Forelimb muscle (tissue), 1 donor: ENCODE data around the gene ABHD11. TPM values are rescaled to one million over a fixed set of nuclear protein-coding genes. Genes with fewer than 3 reads are reported as not detected.
"Not testable (repeated sequence)": the region's sequence is repeated elsewhere in the genome, so short reads cannot be mapped to it uniquely, and the experiment has no call there.

ENCODE experiments used
- DNase-seq: peaks from one replicate; pipeline ENCODE4 v3.0.0-alpha.2; 2013; ENCODE audit warnings: low read depth
- polyA plus RNA-seq: library from polyadenylated mRNA; unstranded; fragments of 120-200 nt; gene quantifications from one replicate; pipeline ENCODE4 v1.2.1, GENCODE V29; 2013; ENCODE audit not compliant: insufficient read length

Gene ABHD11
- polyA plus RNA-seq, 1 donor, result 10.7 TPM

DNA sequence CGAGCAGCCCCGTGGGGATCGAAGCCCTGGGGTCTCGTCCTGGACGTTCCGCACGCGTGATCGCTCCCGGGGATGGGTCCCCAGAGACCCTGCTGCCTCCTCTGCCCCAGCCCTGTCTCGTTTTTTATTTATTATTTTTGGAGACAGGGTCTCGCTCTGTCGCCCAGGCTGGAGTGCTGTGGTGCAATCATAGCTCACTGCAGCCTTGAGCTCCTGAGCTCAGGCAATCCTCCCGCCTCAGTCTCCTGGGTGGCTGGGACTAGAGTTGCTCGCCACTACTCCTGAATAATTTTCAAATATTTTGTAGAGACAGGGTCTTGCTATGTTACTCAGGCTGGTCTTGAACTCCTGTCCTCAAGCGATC, 18.8 kb downstream of the ABHD11 start:
- DNase-seq, result no peak

DNA sequence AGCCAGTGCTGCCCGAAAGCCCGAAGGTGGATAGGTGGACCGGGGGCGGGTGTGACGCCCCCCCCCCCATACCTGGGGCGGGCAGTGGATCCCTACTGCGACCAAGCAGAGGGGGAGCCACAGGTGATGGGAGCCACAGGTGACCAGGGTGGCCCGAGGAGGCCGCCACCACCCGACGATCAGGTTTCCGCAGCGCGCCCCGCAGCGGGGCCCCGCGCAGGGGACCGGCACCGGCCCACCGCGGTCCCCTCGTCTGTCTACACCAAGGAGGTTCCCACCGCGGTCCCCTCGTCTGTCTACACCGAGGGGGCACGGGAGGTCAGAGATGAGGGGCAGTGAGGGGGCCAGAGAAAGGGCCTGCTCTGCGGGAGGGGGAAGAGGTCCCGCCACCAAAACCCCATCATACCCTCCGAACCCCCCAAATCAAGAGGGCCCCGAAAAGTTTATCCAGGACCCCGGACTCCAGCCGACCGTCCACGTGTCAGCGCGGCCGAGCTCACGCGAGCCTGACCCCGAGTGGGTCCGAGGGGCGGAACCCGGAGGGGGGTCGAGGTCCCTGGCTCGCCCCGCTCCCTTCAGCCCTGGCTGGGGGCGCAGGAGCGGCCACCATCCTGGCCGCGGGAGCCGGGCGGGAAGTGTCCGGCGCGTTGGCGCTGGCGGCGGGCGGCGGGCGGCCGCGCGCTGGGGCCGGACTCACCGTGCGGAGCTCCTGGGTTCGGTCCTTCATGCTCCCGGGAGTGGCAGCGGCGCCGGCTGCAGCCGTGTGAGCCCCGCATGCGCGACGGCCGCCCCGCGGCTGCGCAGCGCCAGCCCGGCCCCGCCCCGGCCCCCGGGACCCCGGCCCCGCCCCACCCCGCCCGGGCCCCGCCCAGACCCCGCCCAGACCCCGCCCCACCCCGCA, 19.4 kb downstream of the ABHD11 start, which contains the start of gene STX1A:
Gene STX1A, minus strand, starts transcription at position 765 of the 901 bp plus-strand sequence. Its CDS starts 38 bp downstream, at position 727.
- DNase-seq, result no peak

DNA sequence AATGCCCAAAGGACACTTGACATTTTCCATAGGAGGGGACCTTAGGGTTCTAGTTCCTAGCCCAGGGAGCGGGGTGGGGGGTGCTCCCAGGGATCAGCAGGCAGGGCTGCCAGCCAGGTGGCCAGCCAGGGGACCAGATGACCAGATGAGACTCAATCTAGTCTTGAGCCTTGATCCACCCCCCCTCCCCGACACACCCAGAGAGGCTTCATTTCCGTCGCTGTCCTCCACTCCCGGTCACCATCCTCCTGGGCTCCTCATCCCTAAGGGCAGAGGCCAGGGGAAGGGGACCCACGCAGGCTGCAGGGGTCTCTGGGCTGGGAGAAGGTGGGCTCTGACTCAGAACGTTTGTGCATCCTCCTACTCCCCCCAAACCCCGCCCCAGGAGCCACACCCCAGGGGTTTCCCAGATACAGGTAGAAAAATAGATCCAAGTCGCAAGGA, 20.1 kb downstream of the ABHD11 start:
- DNase-seq, result no peak

- DNase-seq, result no peak
These were observed 20.6 kb downstream of the ABHD11 start for GRCh38 chr7:73717991-73718405.

DNA sequence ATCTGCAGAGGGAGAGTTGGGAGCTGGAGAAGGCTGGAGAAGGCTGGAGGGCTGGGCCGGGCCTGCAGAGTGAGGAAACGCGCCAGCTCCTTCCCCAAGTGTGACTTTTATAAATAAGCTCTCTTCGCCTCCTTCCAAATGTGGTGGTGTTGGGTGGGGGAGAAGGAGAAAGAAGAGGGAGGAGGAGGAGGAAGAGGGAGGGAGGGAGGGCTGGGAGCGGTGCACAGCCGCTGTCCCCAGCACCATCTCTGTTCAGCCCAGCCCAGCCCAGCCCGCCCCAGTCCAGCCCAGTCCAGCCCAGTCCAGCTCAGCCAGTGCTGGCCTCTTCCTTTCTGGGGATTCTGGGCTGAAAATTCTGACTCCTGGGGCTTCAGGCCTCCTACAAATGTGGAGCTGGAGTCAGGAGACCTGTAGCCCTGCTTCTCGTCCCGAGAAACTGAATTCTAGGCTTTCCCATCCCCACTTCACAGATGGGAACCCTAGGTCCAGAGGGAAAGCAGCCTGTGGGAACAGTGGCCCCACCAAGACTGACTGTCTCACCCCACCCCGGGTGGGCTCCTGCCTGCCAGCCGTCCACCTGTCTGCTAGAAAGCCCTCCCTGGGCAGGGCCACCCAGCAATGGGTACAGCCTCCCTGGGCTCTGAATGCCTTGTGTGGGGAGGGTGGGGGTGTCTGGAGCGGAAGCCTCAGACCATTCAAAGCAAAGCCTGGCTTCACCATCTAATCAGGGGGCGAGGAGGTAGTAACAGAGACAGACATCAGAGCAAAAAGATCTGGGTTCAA, 21.4 kb downstream of the ABHD11 start:
- no peak for DNase-seq

- no peak for DNase-seq
These were observed 22.2 kb downstream of the ABHD11 start for GRCh38 chr7:73716318-73716890.

DNA sequence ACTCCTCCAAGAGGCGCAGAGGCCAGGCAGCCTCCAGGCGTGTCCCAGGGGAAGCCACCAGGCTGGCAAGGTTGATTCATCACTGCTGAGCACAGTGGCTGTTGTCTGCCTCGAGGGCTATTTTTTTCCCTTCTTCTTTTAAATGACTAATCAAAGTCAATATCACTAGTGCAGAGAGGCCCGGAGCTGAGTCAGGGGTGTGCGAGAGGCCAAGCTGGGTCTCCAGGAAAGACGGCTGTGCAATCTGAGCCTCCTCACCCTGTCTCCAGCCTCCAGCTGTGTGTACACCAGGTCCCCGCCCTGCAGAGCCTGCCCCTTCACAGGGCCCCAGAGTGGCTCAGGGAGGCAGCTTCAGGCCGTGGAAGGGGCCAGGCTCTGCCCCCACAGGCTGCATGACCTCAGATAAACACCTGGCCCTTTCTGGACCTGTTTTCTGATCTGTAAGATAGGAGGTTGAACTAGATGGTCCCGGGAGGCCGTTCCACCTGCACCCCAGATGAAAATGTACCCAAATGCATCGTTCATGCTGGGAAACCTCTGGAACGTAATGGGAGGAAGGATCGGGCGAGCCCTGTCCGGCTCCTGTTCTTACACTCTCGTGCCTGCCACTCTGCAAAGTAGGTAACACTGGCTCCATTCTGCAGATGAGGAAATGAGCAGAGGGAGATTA, 22.8 kb downstream of the ABHD11 start:
- DNase-seq, result no peak

GRCh38 chr7:73713319-73713718, 25.3 kb downstream of the ABHD11 start:
- not testable (repeated sequence) for DNase-seq

GRCh38 chr7:73712773-73713172, 25.8 kb downstream of the ABHD11 start:
- DNase-seq, result no peak

GRCh38 chr7:73708961-73709549, 29.5 kb downstream of the ABHD11 start:
- no peak for DNase-seq

DNA sequence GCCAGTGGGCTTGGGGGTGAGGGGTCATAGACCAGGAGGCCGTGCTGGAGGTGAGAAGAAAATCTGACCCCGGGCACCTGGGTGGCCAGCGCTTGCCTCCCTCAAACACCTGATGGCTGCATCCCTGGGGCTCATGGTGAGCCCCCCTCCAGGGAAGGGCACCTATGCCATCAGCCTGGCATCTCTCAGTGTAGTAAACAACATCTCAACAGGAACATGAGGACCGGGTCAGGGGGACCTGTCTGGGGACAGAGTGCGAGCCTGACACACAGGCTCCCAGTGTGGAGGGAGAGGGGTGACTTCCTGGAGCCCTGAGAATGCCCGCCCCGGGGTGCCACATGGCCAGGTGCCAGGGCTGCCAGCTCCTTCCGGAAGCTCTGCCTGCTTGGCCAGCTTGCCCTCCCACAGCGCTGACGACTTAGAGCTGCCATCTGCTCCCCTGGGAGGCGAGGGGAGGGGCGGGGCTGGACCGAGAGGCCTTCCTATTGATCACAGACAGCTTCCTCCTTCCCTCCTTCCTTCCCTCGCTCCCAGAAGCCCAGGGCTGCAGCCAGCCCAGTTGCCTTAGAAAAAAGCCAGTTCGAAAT, 31.5 kb downstream of the ABHD11 start:
- DNase-seq, result no peak

DNA sequence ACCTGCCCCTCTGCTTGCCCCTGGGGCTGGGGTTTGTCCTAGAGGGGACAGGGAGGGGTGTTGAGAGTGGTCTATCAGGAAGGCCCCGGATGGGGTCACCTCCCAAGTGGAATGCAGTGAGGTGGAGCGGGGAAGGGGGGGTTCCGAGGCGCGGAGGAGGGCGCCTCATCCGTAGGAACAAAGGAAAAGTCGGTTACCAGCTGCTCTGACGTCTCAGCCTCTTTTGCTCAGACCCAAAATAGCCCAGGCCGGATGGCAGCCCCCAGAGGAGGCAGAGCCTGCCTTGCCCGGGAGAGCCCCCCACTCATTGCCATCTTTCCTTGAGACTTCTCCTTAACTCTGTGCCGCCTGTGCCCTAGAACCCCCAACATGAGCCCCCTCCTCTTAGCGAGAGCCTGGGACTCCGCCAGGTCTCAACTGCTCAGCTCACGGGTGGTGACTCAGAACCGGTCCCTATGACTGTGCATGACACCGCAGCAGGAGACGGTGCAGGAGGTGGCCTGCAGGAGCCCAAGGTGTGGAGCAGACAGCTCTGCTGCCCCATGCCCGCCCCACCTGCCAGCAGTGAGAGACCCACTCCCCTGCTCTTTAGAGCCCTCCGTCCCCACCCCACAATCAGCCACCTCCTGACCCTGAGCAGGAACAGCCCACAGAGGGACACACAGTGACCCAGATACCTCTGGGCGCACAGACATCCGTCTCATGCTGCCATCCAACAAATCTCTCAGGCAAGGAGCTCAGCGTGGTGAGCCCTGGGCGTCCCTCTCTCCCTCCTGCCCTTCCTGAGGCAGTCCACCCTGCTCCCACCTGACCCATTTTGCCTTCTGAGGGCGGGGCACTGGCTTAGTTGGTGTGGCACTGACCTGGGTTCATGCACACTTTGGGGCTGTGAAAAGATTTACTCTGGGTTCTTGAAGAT, 32.2 kb downstream of the ABHD11 start:
- DNase-seq, result no peak

DNA sequence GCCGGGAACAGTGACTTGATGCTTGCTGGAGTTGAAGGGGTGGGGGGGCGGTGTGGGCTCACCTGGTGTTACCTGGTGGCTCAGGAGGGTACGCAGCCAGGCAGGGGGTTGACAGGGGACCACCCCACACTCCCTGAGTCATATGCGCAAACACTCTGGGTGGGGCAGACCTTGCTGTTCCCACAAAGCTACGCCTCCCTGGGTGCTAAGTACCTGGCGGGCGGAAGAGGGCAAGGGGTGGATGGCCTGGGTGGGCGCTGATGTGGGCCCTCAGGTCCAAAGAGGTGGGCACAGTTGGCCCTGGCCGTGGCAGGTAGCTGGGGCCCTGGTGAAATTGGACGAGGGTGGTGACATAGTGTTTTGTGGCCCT, 33.1 kb downstream of the ABHD11 start:
- no peak for DNase-seq

DNA sequence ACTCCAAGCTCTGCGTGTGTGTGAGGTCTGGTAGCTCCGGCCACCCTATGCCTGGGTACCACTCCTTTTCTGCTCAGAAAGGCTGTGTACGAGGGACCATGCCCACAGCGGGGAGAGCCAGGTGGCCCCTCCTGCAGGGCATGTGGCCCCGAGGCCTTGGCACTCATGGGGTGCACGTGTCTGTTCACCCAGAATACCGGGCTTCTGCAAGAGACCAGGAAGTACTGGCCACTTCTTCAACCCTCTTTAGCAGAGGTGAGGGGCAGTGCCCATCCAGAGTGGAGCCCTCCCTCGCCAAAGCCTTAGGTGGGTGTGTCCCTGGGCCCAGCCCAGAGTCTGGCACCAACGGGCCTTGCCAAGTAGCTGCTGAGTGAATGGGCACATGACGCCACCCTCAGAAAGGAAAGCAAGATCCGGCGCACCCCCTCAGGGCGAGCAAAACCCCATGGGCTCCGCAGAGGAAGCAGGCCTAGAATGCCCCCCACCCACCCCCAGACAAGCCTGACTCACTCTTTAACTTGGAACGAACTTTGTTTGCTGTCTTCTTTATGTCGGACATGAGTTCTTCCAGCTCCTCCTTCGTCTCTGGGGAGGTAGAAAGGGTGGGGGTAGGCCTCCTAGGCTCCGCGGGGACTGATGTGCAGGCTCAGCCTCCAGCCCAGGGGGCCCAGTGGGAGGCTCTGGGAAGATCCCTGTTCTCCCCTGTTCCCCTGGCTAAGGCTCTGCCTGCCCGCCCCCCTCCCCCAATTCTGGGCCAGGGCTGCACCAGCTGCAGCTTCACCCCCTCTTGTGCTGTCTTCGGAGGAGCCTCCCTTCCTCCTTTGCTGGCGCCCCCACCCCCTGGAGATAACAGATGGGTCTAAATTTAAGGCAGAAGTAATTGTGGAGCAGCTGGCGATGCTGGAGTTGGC, 33.7 kb downstream of the ABHD11 start:
- DNase-seq, result no peak

DNA sequence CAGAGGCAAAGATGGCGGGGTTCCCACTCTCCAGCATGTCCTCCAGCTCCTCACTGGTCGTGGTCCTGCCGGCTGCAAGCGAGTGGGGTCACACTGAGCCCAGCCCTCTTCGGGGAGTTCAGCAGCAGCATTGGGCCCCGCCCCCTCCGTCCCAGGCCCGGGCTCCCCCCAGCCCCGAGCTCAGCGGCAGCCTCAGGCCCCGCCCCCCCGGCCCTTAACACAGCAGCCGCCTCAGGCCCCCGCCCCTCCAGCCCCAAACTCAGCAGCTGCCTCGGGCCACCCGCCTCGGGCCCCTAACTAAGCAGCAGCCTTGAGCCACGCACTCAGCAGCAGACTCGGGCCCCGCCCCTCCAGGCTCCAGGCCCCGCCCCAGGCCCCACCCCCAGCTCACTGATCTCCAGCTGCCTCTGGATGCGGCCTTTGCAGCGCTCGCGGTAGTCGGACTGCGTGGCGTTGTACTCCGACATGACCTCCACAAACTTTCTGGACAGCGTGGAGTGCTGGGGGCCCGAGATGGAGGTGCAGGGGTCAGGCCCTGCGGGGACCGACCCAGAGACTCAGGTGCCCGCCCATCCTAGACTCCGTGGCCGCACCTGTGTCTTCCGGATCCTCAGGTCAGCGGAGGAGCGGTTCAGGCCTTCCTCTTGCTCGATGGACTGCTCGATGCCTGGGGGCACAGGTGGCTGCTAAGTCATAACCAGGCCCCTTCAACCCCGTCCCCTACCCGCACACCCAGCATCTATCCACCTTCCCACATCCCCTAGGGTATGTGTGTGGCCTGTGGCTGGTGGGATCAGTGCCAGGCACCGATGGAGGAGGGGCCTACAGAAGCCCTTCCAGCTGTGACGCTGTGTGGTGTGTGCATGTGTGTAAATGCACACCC, 34.6 kb downstream of the ABHD11 start:
- DNase-seq, result no peak

- no peak for DNase-seq
These were observed 35.4 kb downstream of the ABHD11 start for GRCh38 chr7:73703225-73703624.

DNA sequence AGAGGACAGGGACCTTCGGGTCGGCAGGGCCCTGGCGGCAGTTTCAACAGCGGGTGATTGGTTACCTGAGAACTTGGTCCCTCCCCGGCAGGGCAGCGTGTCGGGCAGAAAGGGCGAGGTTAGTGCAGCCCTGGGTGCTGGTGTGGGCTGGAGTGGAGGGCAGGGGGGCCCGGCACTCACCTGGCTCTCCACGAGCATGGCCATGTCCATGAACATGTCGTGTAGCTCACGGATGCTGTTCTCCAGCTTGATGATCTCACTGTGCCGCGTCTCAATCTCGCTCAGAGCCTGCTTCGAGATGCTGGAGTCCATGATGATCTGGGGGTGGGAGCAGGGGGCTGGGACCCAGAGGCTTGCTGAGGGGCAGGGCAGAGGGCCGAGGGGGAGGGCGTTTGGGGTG, 35.9 kb downstream of the ABHD11 start:
- no peak for DNase-seq

GRCh38 chr7:73702226-73702625, 36.4 kb downstream of the ABHD11 start:
- DNase-seq, result no peak
